Right lobe of liver (tissue), 6 donors: ENCODE results near the gene NUP210. TPM values are rescaled to one million over a fixed set of nuclear protein-coding genes. Genes with fewer than 3 reads are reported as not detected.

Experiments
- ATAC-seq, 4 donors: fragments of 200-7000 bp; cut with Tn5 transposase; one replicate each; pipeline ENCODE4 v1.9.1; 2020; ENCODE audit warnings: mild to moderate bottlenecking in 4 of 4, moderate library complexity in 4 of 4
- DNase-seq, 3 donors: peaks; one replicate each; pipeline ENCODE4 v3.0.0-alpha.2; 2020
- H3K27ac ChIP-seq, 3 donors: fragments of 200-600 bp; one replicate each; pipeline ENCODE4 v1.8.0; 2022
- H3K27me3 ChIP-seq, 2 donors: fragments of 200-600 bp; one replicate each; pipeline ENCODE4 v1.8.0; 2022
- H3K36me3 ChIP-seq, 4 donors: fragments of 200-600 bp; sonication (generic) in 1 of 4; one replicate each; pipeline versions ENCODE4 v1.5.1 to v1.8.0; 2017 to 2022; ENCODE audit warnings: control low read depth in 1 of 4
- H3K4me1 ChIP-seq, 4 donors: fragments of 200-600 bp; sonication (generic) in 1 of 4; one replicate each; pipeline versions ENCODE4 v1.5.1 to v1.8.0; 2017 to 2022; ENCODE audit warnings: control low read depth in 1 of 4
- H3K4me3 ChIP-seq, 3 donors: fragments of 200-600 bp; one replicate each; pipeline ENCODE4 v1.8.0; 2022
- H3K9me3 ChIP-seq, 4 donors: fragments of 200-600 bp; sonication (generic) in 1 of 4; one replicate each; pipeline versions ENCODE4 v1.5.1 to v1.8.0; 2017 to 2022; ENCODE audit warnings: control low read depth in 1 of 4
- POLR2A ChIP-seq: fragments of 450-650 bp; IDR thresholded peaks from one replicate; pipeline ENCODE4 v1.6.1; 2017; ENCODE audit warnings: antibody characterized with exemption, mild to moderate bottlenecking
- WGBS: methylation state at CpG from one replicate; pipeline ENCODE4 v1.1.6; 2018; ENCODE audit warnings: low coverage, low lambda C conversion rate; ENCODE audit not compliant: insufficient coverage; ENCODE audit errors: missing lambda C conversion rate; 5-methylcytosine and 5-hydroxymethylcytosine counted together
- intact Hi-C, 2 donors: fragments of 100-400 bp; cut with DNase I; formaldehyde crosslinking; loops; one replicate each; pipeline versions ENCODE4 v1.11.2 to v1.14.1; 2022
- total RNA-seq, 6 experiments: library from RNA; depleted of rRNA in 2 of 6; stranded (reverse); fragments of >200 nt in 2 of 6; fragmentation: NEBNext Ultra II Directional in 3 of 6; extraction: Animal tissue kit (Norgen Biotek cat#: 25700) in 3 of 6; gene quantifications; one replicate each; pipeline versions ENCODE4 v1.1.0 to v1.2.4, GENCODE V29; 2016 to 2023
- TF ChIP-seq, protein P1 (sequence below), 4 donors: fragments of 200-600 bp in 3 of 4; fragments of 450-650 bp in 1 of 4; IDR thresholded peaks; one replicate each; pipeline versions ENCODE4 v1.5.1 to v1.8.0; 2016 to 2022; ENCODE audit warnings: antibody characterized with exemption in 4 of 4, mild to moderate bottlenecking in 2 of 4
- donor health status: DM: no; HTN: yes; CAD: no.
- donor health status: DM: no; HTN: no; CAD: no.
- donor health status: DM: no; HTN: no; CAD: no.
- donor health status: DM: no; HTN: yes; CAD: no.
- donor health status: DM: no; HTN: yes; CAD: no.

NUP210 gene
- total RNA-seq, 6 experiments from 2014 or later = 11.7 to 17.7 (median 15.6) TPM

DNA sequence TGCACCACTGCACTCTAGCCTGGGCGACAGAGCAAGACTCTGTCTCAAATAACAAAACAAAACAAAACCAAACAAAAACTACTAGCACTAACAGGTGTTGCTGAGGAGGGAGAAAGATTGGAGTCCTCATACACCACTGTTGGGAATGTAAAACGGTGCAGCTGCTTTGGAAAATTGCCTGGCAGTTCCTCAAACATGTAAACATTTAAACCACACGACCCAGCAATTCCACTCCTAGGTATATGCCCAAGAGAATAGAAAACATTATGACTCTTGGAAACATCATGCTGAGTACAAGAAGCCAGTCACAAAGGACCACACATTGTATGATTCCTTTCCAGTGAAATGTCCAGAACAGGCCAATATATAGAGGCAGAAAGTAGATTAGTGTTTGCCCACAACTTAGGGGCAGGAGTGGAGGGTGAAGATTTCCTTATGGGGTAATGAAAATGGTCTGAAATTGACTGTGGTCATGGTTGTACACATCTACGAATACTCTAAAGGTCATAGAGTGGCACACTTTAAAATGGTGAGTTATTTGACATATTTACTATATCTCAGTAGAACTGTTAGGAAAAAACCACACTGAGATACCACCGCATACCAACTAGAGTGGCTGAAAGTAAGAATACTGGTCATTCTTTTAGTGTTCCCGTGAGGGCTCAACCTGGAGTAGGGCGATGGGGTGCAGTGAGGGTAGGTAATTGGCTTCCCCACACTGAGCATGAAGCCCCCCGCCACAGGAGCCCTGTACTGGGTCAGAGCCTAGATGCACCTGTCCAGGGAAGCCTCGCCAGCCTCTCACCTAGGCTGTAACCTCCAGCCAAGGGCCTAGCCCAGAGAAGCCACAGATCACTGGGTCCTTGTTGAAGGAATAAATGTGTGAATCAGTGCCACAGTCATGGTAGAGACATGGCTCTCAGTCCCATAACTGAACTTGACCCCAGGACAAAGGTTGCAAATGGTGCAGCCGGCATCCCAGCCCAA, 131.1 kb downstream of the NUP210 start:
- H3K36me3 ChIP-seq = no peaks in the 10 kb centered on the region
- WGBS = 71% methylated on average over 6 of the region's 10 CpGs
- no peak for TF ChIP-seq POLR2A
- intact Hi-C loops = no loop called here
- no peak for DNase-seq
- ATAC-seq = peak in 1 of 4 donors; percentile 17
- no peak overlapping the region for H3K27ac ChIP-seq
- H3K4me3 ChIP-seq = no peak overlapping the region
- no peaks in the 10 kb centered on the region for H3K4me1 ChIP-seq
- H3K9me3 ChIP-seq = peaks cover 0 to 6% (median 0%) of the 10 kb centered on the region in 4 donors
- no peaks in the 10 kb centered on the region for H3K27me3 ChIP-seq

GRCh38 chr3:13287833-13288232, 132.3 kb downstream of the NUP210 start:
- DNase-seq (no peak), ATAC-seq (no peak)
- WGBS = 87% methylated on average over 4 of the region's 4 CpGs
- Histone ChIP-seq H3K27me3 (no peaks in the 10 kb centered on the region), H3K36me3 (no peaks in the 10 kb centered on the region), H3K4me1 (peaks cover 0 to 6% (median 0%) of the 10 kb centered on the region in 4 donors), H3K9me3 (peaks cover 0 to 6% (median 0%) of the 10 kb centered on the region in 4 donors), H3K27ac (no peak overlapping the region), H3K4me3 (no peak overlapping the region)
- intact Hi-C loops = no loop called here
- TF ChIP-seq, protein P1, sequence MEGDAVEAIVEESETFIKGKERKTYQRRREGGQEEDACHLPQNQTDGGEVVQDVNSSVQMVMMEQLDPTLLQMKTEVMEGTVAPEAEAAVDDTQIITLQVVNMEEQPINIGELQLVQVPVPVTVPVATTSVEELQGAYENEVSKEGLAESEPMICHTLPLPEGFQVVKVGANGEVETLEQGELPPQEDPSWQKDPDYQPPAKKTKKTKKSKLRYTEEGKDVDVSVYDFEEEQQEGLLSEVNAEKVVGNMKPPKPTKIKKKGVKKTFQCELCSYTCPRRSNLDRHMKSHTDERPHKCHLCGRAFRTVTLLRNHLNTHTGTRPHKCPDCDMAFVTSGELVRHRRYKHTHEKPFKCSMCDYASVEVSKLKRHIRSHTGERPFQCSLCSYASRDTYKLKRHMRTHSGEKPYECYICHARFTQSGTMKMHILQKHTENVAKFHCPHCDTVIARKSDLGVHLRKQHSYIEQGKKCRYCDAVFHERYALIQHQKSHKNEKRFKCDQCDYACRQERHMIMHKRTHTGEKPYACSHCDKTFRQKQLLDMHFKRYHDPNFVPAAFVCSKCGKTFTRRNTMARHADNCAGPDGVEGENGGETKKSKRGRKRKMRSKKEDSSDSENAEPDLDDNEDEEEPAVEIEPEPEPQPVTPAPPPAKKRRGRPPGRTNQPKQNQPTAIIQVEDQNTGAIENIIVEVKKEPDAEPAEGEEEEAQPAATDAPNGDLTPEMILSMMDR (IDR thresholded peaks at IDR 0.05) = no peak
- TF ChIP-seq POLR2A = no peak

DNA sequence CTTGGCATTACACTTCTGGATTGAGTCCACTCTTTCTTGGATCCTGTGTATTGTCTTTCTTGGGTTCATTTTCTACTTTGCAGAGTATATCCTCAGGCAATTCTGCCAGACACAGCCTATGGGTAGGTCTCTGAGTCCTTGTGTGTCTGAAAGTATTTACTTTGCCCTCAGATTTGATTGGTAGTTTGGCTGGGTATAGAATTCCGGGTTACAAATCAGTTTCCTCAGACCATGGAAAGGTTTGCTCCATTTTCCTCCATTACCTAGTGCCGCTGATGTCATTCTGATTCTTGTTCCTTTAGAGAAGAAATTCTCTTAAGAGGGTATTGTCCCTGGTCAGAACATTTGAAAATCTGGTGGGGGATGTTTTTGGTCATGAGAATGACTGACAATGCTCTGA, 133.2 kb downstream of the NUP210 start:
- 70% methylated on average over 2 of the region's 2 CpGs for WGBS
- H3K36me3 ChIP-seq = no peaks in the 10 kb centered on the region
- no peak for ATAC-seq
- no peak for TF ChIP-seq POLR2A
- TF ChIP-seq, protein P1 (IDR thresholded peaks at IDR 0.05) = no peak
- peaks cover 0 to 6% (median 0%) of the 10 kb centered on the region in 4 donors for H3K9me3 ChIP-seq
- intact Hi-C loops = no loop called here
- peaks cover 0 to 6% (median 0%) of the 10 kb centered on the region in 4 donors for H3K4me1 ChIP-seq
- H3K27ac ChIP-seq = no peak overlapping the region
- H3K27me3 ChIP-seq = no peaks in the 10 kb centered on the region
- H3K4me3 ChIP-seq = no peak overlapping the region
- no peak for DNase-seq

DNA sequence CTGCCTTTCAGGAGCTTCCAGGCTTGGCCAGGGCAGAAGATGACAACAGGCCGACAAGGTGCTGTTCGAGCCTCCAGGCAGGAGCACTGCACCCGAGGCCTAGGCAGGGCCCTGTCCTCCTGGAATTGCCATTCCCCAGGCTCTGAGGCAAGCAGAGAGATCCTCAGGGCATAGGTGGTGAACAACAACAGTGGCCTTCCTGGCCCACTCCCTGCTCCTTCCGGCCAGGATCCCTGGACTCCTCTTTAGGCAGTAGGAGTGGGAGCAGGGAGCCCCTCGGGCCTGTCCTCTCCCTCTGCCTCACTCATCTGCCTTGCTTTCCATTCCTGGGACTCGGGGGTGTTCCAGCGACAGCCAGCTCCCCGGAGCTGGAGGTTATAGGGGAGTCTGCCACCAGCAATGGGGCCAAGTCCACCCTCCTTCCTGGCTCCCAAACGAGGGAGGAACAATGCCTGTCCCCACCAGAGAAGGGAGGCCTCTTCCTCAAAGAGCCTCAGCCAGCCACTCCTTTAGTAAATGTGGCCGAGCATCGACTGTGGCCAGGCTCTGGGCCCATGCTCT, 135.0 kb downstream of the NUP210 start:
- H3K36me3 ChIP-seq = no peaks in the 10 kb centered on the region
- ATAC-seq (no peak), DNase-seq (no peak)
- H3K27me3 ChIP-seq = no peaks in the 10 kb centered on the region
- intact Hi-C loops = no loop called here
- no peak overlapping the region for H3K27ac ChIP-seq
- peaks cover 0 to 6% (median 0%) of the 10 kb centered on the region in 4 donors for H3K4me1 ChIP-seq
- WGBS = 78% methylated on average over 6 of the region's 11 CpGs
- peaks cover 0 to 6% (median 0%) of the 10 kb centered on the region in 4 donors for H3K9me3 ChIP-seq
- TF ChIP-seq, protein P1 (IDR thresholded peaks at IDR 0.05) = no peak
- no peak for TF ChIP-seq POLR2A
- H3K4me3 ChIP-seq = no peak overlapping the region

GRCh38 chr3:13283877-13284264, 136.3 kb downstream of the NUP210 start:
- Histone ChIP-seq H3K9me3 (peaks cover 0 to 6% (median 0%) of the 10 kb centered on the region in 4 donors), H3K27ac (no peak overlapping the region), H3K36me3 (no peaks in the 10 kb centered on the region), H3K4me1 (peaks cover 0 to 6% (median 0%) of the 10 kb centered on the region in 4 donors), H3K4me3 (no peak overlapping the region), H3K27me3 (no peaks in the 10 kb centered on the region)
- intact Hi-C loops = no loop called here
- no peak for ATAC-seq
- 100% methylated on average over 1 of the region's 1 CpG for WGBS
- no peak for DNase-seq
- no peak for TF ChIP-seq POLR2A
- TF ChIP-seq, protein P1 (IDR thresholded peaks at IDR 0.05) = no peak
